DOHH2 (cell line): ENCODE data around the gene GATA3.

ENCODE experiments used
- H3F3A ChIP-seq: fragments of 200-600 bp; sonication (generic), shearing (Covaris generic); 2 replicates; pipeline ENCODE4 v1.6.0; 2016; ENCODE audit warnings: antibody characterized with exemption, mild to moderate bottlenecking; ENCODE audit not compliant: control insufficient read depth, insufficient read depth
- H3K27ac ChIP-seq: fragments of 200-600 bp; sonication (generic); 2 replicates; pipeline ENCODE4 v1.5.1; 2014; ENCODE audit warnings: low read depth, mild to moderate bottlenecking, low read length, moderate library complexity
- H3K27me3 ChIP-seq: fragments of 200-600 bp; sonication (generic); 2 replicates; pipeline ENCODE4 v1.6.1; 2014; ENCODE audit warnings: mild to moderate bottlenecking, low read length, mixed read lengths; ENCODE audit not compliant: control insufficient read depth
- H3K36me3 ChIP-seq: fragments of 200-600 bp; sonication (generic); 2 replicates; pipeline ENCODE4 v1.6.1; 2014; ENCODE audit warnings: mild to moderate bottlenecking, low read length, moderate library complexity, mixed read lengths; ENCODE audit not compliant: control insufficient read depth
- H3K4me1 ChIP-seq: fragments of 200-600 bp; sonication (generic); 2 replicates; pipeline ENCODE4 v1.6.1; 2014; ENCODE audit warnings: mild to moderate bottlenecking, low read length, mixed read lengths; ENCODE audit not compliant: control insufficient read depth
- H3K4me2 ChIP-seq: fragments of 200-600 bp; sonication (generic); 2 replicates; pipeline ENCODE4 v1.6.0; 2014; ENCODE audit warnings: mild to moderate bottlenecking, low read length, moderate library complexity
- H3K4me3 ChIP-seq: fragments of 200-600 bp; sonication (generic); 2 replicates; pipeline ENCODE4 v1.5.1; 2014; ENCODE audit warnings: mild to moderate bottlenecking, low read length, mixed read lengths
- H3K79me2 ChIP-seq: fragments of 200-600 bp; sonication (generic); 2 replicates; pipeline ENCODE4 v1.6.1; 2014; ENCODE audit warnings: mild to moderate bottlenecking, low read length, mixed read lengths; ENCODE audit not compliant: control insufficient read depth
- H3K9me2 ChIP-seq: fragments of 200-600 bp; sonication (generic); replicated peaks from 2 replicates; pipeline ENCODE4 v1.6.1; 2014; ENCODE audit warnings: mild to moderate bottlenecking, low read length, mixed read lengths; ENCODE audit not compliant: control insufficient read depth
- H3K9me3 ChIP-seq: fragments of 200-600 bp; sonication (generic); 2 replicates; pipeline ENCODE4 v1.6.1; 2014; ENCODE audit warnings: antibody characterized with exemption, low read length, mixed read lengths; ENCODE audit not compliant: control insufficient read depth, insufficient read depth
- H4K20me1 ChIP-seq: fragments of 200-600 bp; sonication (generic); 2 replicates; pipeline ENCODE4 v1.6.0; 2014; ENCODE audit warnings: low read depth, mild to moderate bottlenecking, antibody characterized with exemption, low read length, moderate library complexity; ENCODE audit not compliant: control insufficient read depth, insufficient read depth
- EZH2phosphoT487 ChIP-seq: fragments of 200-600 bp; sonication (generic); IDR thresholded peaks from 2 replicates; pipeline ENCODE4 v1.6.1; 2017; ENCODE audit warnings: borderline replicate concordance, mild to moderate bottlenecking, antibody characterized with exemption, low read length, moderate library complexity, mixed read lengths
- TF ChIP-seq, protein P1 (sequence below): fragments of 200-600 bp; sonication (generic); IDR thresholded peaks from one replicate; pipeline ENCODE4 v1.5.1; 2014; ENCODE audit warnings: antibody characterized with exemption, mild to moderate bottlenecking, low read depth, low read length; ENCODE audit not compliant: poor library complexity, severe bottlenecking

Gene GATA3

DNA sequence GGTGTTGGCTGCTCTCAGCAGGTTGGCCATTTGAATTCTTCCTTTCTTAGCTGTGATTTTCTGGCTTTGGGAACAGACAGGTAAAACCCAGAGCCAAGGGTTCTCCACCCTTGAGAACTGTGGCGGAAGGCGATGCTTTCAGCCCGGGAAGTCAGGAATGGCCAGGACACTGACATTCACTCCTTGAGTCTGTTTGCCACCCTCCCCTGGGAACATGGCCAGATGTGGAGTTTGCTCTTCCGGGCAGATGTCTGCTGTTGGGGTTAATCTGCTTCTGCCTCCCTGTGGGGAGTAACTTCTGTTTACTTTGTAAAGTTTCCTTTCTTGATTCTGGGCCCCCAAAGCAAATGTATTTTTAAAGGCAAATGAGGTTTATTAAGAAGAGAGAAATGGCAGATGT, 17.7 kb downstream of the GATA3 start:
- no peaks in the 10 kb centered on the region for H4K20me1 ChIP-seq
- no peak overlapping the region for H3K4me2 ChIP-seq
- H3K27me3 ChIP-seq = peaks cover 16% of the 10 kb centered on the region
- H3K36me3 ChIP-seq = no peaks in the 10 kb centered on the region
- no peaks in the 10 kb centered on the region for H3K4me1 ChIP-seq
- no peaks in the 10 kb centered on the region for H3F3A ChIP-seq
- H3K79me2 ChIP-seq = no peaks in the 10 kb centered on the region
- no peaks in the 10 kb centered on the region for H3K9me3 ChIP-seq
- TF ChIP-seq, protein P1, sequence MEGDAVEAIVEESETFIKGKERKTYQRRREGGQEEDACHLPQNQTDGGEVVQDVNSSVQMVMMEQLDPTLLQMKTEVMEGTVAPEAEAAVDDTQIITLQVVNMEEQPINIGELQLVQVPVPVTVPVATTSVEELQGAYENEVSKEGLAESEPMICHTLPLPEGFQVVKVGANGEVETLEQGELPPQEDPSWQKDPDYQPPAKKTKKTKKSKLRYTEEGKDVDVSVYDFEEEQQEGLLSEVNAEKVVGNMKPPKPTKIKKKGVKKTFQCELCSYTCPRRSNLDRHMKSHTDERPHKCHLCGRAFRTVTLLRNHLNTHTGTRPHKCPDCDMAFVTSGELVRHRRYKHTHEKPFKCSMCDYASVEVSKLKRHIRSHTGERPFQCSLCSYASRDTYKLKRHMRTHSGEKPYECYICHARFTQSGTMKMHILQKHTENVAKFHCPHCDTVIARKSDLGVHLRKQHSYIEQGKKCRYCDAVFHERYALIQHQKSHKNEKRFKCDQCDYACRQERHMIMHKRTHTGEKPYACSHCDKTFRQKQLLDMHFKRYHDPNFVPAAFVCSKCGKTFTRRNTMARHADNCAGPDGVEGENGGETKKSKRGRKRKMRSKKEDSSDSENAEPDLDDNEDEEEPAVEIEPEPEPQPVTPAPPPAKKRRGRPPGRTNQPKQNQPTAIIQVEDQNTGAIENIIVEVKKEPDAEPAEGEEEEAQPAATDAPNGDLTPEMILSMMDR = no peak
- TF ChIP-seq EZH2phosphoT487 = no peak
- H3K27ac ChIP-seq = no peak overlapping the region
- no peaks in the 10 kb centered on the region for H3K9me2 ChIP-seq
- no peak overlapping the region for H3K4me3 ChIP-seq

DNA sequence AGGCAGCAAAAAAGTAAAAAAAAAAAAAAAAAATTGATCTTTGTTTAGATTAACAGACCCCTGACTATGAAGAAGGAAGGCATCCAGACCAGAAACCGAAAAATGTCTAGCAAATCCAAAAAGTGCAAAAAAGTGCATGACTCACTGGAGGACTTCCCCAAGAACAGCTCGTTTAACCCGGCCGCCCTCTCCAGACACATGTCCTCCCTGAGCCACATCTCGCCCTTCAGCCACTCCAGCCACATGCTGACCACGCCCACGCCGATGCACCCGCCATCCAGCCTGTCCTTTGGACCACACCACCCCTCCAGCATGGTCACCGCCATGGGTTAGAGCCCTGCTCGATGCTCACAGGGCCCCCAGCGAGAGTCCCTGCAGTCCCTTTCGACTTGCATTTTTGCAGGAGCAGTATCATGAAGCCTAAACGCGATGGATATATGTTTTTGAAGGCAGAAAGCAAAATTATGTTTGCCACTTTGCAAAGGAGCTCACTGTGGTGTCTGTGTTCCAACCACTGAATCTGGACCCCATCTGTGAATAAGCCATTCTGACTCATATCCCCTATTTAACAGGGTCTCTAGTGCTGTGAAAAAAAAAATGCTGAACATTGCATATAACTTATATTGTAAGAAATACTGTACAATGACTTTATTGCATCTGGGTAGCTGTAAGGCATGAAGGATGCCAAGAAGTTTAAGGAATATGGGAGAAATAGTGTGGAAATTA, 19.4 kb downstream of the GATA3 start:
- no peaks in the 10 kb centered on the region for H3K4me1 ChIP-seq
- H3K27me3 ChIP-seq = peaks cover 8% of the 10 kb centered on the region
- H3K4me3 ChIP-seq = no peak overlapping the region
- H3K9me2 ChIP-seq = no peaks in the 10 kb centered on the region
- no peaks in the 10 kb centered on the region for H3K79me2 ChIP-seq
- no peak overlapping the region for H3K4me2 ChIP-seq
- TF ChIP-seq, protein P1 = no peak
- no peak for TF ChIP-seq EZH2phosphoT487
- no peaks in the 10 kb centered on the region for H4K20me1 ChIP-seq
- H3K27ac ChIP-seq = no peak overlapping the region
- no peaks in the 10 kb centered on the region for H3K36me3 ChIP-seq
- H3F3A ChIP-seq = no peaks in the 10 kb centered on the region
- H3K9me3 ChIP-seq = no peaks in the 10 kb centered on the region

DNA sequence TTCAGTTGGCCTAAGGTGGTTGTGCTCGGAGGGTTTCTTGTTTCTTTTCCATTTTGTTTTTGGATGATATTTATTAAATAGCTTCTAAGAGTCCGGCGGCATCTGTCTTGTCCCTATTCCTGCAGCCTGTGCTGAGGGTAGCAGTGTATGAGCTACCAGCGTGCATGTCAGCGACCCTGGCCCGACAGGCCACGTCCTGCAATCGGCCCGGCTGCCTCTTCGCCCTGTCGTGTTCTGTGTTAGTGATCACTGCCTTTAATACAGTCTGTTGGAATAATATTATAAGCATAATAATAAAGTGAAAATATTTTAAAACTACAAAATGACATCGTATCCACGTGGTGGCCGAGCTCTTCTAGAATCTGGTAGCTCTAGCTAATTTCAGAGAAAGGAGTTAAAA, 20.4 kb downstream of the GATA3 start:
- Histone ChIP-seq H3K4me3 (no peak overlapping the region), H3K79me2 (no peaks in the 10 kb centered on the region), H3K36me3 (no peaks in the 10 kb centered on the region), H4K20me1 (no peaks in the 10 kb centered on the region), H3K9me2 (no peaks in the 10 kb centered on the region), H3K27me3 (0 out of 2 replicates have a peak, but pooled peaks cover 4% of the 10 kb centered on the region), H3F3A (no peaks in the 10 kb centered on the region), H3K27ac (no peak overlapping the region), H3K9me3 (no peaks in the 10 kb centered on the region), H3K4me2 (no peak overlapping the region), H3K4me1 (no peaks in the 10 kb centered on the region)
- TF ChIP-seq, protein P1 = no peak
- TF ChIP-seq EZH2phosphoT487 = no peak
